SK-N-SH (cell line): Measurements from ENCODE around the gene LARGE1. TPM values are rescaled to one million over a fixed set of nuclear protein-coding genes. Genes with fewer than 3 reads are reported as not detected.

Experiments
- CTCF ChIA-PET: fragments of 300-600, 350-600 bp; formaldehyde crosslinking; extraction: SDS; loops from one replicate; lab custom pipeline; 2021; lab: Yijun Ruan, JAX
- POLR2A ChIA-PET: fragments of 350-600 bp; sonication (Branson Sonifier 250); formaldehyde crosslinking; extraction: SDS; loops from one replicate; lab custom pipeline; 2020; ENCODE audit warnings: antibody characterized with exemption, inconsistent platforms; lab: Yijun Ruan, JAX
- DNase-seq: peaks from one replicate; pipeline ENCODE4 v3.0.0; 2012
- H2AFZ ChIP-seq: fragments of 200-600 bp; sonication (generic); 2 replicates; pipeline ENCODE4 v1.8.1; 2016; ENCODE audit warnings: antibody characterized with exemption, mild to moderate bottlenecking, low read depth
- H3F3A ChIP-seq: fragments of 200-600 bp; sonication (generic); replicated peaks from 2 replicates; pipeline ENCODE3; 2016; ENCODE audit warnings: antibody characterized with exemption, mild to moderate bottlenecking; ENCODE audit not compliant: insufficient read depth
- H3K27ac ChIP-seq, 2 experiments: fragments of 200-500 bp in 1 of 2; fragments of 200-600 bp in 1 of 2; sonication (Bioruptor generic) in 1 of 2; sonication (generic), shearing (Covaris generic) in 1 of 2; 2 replicates each; pipeline versions ENCODE4 v1.5.1 to v1.6.1; 2014 to 2016; ENCODE audit warnings: low read depth in 2 of 2, inconsistent platforms in 1 of 2, low read length in 1 of 2, mild to moderate bottlenecking in 1 of 2, mixed read lengths in 1 of 2
- H3K27me3 ChIP-seq: fragments of 200-600 bp; sonication (generic), shearing (Covaris generic); 2 replicates; pipeline ENCODE4 v1.6.1; 2016; ENCODE audit warnings: mixed run types; ENCODE audit not compliant: insufficient read depth
- H3K36me3 ChIP-seq, 2 experiments: fragments of 200-500 bp in 1 of 2; fragments of 200-600 bp in 1 of 2; sonication (Bioruptor generic) in 1 of 2; sonication (generic) in 1 of 2; replicated peaks in 1 of 2; 2 replicates each; pipeline versions ENCODE3 to v1.5.1; 2014 to 2016; ENCODE audit warnings: low read length in 1 of 2, mild to moderate bottlenecking in 1 of 2; ENCODE audit not compliant: insufficient read depth in 2 of 2, control insufficient read depth in 1 of 2
- H3K4me1 ChIP-seq, 2 experiments: fragments of 200-500 bp in 1 of 2; fragments of 200-600 bp in 1 of 2; sonication (Bioruptor generic) in 1 of 2; sonication (generic), shearing (Covaris generic) in 1 of 2; 2 replicates each; pipeline versions ENCODE4 v1.5.1 to v1.6.1; 2014 to 2016; ENCODE audit warnings: low read depth in 1 of 2, low read length in 1 of 2, mixed run types in 1 of 2; ENCODE audit not compliant: insufficient read depth in 2 of 2, control insufficient read depth in 1 of 2
- H3K4me2 ChIP-seq: fragments of 200-600 bp; sonication (generic), shearing (Covaris generic); 2 replicates; pipeline ENCODE4 v1.6.1; 2017; ENCODE audit warnings: mixed run types
- H3K4me3 ChIP-seq, 2 experiments: fragments of 200-500 bp in 1 of 2; fragments of 200-600 bp in 1 of 2; sonication (Bioruptor generic) in 1 of 2; sonication (generic), shearing (Covaris generic) in 1 of 2; 2 replicates each; pipeline versions ENCODE4 v1.5.1 to v1.8.1; 2014 to 2016; ENCODE audit warnings: low read depth in 2 of 2, inconsistent platforms in 1 of 2, low read length in 1 of 2, mild to moderate bottlenecking in 1 of 2, mixed read lengths in 1 of 2, moderate library complexity in 1 of 2
- H3K79me2 ChIP-seq: fragments of 200-600 bp; sonication (generic); 2 replicates; pipeline ENCODE4 v1.8.1; 2017; ENCODE audit warnings: mild to moderate bottlenecking; ENCODE audit not compliant: insufficient read depth
- H3K9ac ChIP-seq: fragments of 200-600 bp; sonication (generic); 2 replicates; pipeline ENCODE4 v1.6.1; 2017; ENCODE audit warnings: mixed run types
- H3K9me2 ChIP-seq: fragments of 200-600 bp; sonication (generic); 2 replicates; pipeline ENCODE4 v1.6.1; 2017; ENCODE audit warnings: mixed run types
- H3K9me3 ChIP-seq: fragments of 200-600 bp; sonication (generic); 2 replicates; pipeline ENCODE4 v1.6.1; 2017; ENCODE audit warnings: mixed run types, mild to moderate bottlenecking, moderate library complexity
- H4K20me1 ChIP-seq: fragments of 200-600 bp; sonication (generic); 2 replicates; pipeline ENCODE4 v1.6.1; 2017; ENCODE audit warnings: mild to moderate bottlenecking, mixed run types; ENCODE audit not compliant: insufficient read depth
- CHD2 ChIP-seq: fragments of 150-350 bp; IDR thresholded peaks from 2 replicates; pipeline ENCODE4 v1.6.1; 2018; ENCODE audit warnings: low read length; ENCODE audit not compliant: partially characterized antibody
- EP300 ChIP-seq, 2 experiments: IDR thresholded peaks; 2 replicates each; pipeline versions ENCODE4 v1.4.0 to v1.6.1; 2012; ENCODE audit warnings: borderline replicate concordance in 1 of 2, low read depth in 1 of 2, low read length in 1 of 2
- MEF2A ChIP-seq: IDR thresholded peaks from 2 replicates; pipeline ENCODE4 v1.4.0; 2012; ENCODE audit warnings: low read depth, borderline replicate concordance
- NFIC ChIP-seq: IDR thresholded peaks from 2 replicates; pipeline ENCODE4 v1.4.0; 2012; ENCODE audit warnings: borderline replicate concordance
- RAD21 ChIP-seq: IDR thresholded peaks from 2 replicates; pipeline ENCODE4 v1.6.1; 2012; ENCODE audit warnings: mild to moderate bottlenecking, low read length
- RCOR1 ChIP-seq: fragments of 150-350 bp; IDR thresholded peaks from 2 replicates; pipeline ENCODE4 v1.6.1; 2017; ENCODE audit warnings: antibody characterized with exemption, low read length
- TAF1 ChIP-seq: IDR thresholded peaks from 2 replicates; pipeline ENCODE4 v1.6.1; 2012; ENCODE audit warnings: low read depth, mild to moderate bottlenecking, low read length, moderate library complexity, borderline replicate concordance
- YY1 ChIP-seq: IDR thresholded peaks from 2 replicates; pipeline ENCODE4 v1.4.0; 2012; ENCODE audit warnings: low read depth, mild to moderate bottlenecking
- WGBS: methylation state at CpG from one replicate; pipeline ENCODE4 v1.1.6; 2017; ENCODE audit warnings: low lambda C conversion rate; 5-methylcytosine and 5-hydroxymethylcytosine counted together
- polyA plus RNA-seq, 3 experiments: library from polyadenylated mRNA; depleted of rRNA; stranded (reverse); fragments of >200 nt; gene quantifications; 2 replicates each; pipeline ENCODE4 v1.2.3, GENCODE V29; 2012
- TF ChIP-seq, protein P1 (sequence below): IDR thresholded peaks from 2 replicates; pipeline ENCODE4; 2012
- TF ChIP-seq, protein P2 (sequence below): IDR thresholded peaks from 2 replicates; pipeline ENCODE4 v1.4.0; 2012; ENCODE audit warnings: low read depth
- TF ChIP-seq, protein P3 (sequence below): fragments of 150-350 bp; IDR thresholded peaks from 2 replicates; pipeline ENCODE4 v1.6.1; 2016; ENCODE audit warnings: mild to moderate bottlenecking, low read depth, low read length

Gene LARGE1
- polyA plus RNA-seq, 1 of the 3 experiments (the other 2 are of a cell fraction) = 1.1 TPM

DNA sequence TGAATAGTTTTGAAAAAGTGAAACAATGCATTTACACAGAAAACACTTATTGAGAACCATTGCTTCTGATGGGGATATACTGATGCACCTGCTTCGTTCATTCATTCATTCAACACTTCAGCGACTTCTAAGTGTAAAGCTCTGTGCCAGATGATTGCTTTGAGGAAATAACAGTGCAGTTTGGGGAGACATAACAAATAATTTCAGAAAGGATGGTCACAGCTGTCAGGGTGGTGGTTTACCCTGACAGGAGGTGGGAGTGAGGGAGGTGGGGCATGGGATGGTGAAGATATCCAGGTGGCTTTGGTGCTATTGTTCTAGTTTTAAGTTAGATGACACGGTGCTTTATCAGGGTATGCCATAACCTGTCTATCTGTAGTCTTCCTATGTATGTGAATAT is 344.1 kb downstream of the LARGE1 start:
- no peaks in the 10 kb centered on the region for H3K36me3 ChIP-seq
- H3F3A ChIP-seq = no peaks in the 10 kb centered on the region
- H3K79me2 ChIP-seq = no peaks in the 10 kb centered on the region
- no peaks in the 10 kb centered on the region for H4K20me1 ChIP-seq
- no peaks in the 10 kb centered on the region for H3K4me1 ChIP-seq
- H3K4me3 ChIP-seq = no peak overlapping the region
- H3K9ac ChIP-seq = no peak overlapping the region
- TF ChIP-seq NFIC = no peak
- no peak for TF ChIP-seq TAF1
- no peak for TF ChIP-seq CHD2
- TF ChIP-seq, protein P1, sequence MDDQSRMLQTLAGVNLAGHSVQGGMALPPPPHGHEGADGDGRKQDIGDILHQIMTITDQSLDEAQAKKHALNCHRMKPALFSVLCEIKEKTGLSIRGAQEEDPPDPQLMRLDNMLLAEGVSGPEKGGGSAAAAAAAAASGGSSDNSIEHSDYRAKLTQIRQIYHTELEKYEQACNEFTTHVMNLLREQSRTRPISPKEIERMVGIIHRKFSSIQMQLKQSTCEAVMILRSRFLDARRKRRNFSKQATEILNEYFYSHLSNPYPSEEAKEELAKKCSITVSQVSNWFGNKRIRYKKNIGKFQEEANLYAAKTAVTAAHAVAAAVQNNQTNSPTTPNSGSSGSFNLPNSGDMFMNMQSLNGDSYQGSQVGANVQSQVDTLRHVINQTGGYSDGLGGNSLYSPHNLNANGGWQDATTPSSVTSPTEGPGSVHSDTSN = no peak
- CTCF ChIA-PET = interaction anchor here (0.7 to 2.4 kb wide), 5 partner anchors 11 to 348 kb away, joined by 3 to 14 read pairs (median 3); no protein-coding TSS in a partner anchor
- POLR2A ChIA-PET = no interaction called here
- WGBS = 36% methylated on average over 3 of the region's 3 CpGs
- no peaks in the 10 kb centered on the region for H3K9me2 ChIP-seq
- no peak for DNase-seq
- H2AFZ ChIP-seq = no peak overlapping the region
- no peaks in the 10 kb centered on the region for H3K9me3 ChIP-seq
- H3K27ac ChIP-seq = no peak overlapping the region
- H3K4me2 ChIP-seq = no peak overlapping the region
- H3K27me3 ChIP-seq = no peaks in the 10 kb centered on the region

DNA sequence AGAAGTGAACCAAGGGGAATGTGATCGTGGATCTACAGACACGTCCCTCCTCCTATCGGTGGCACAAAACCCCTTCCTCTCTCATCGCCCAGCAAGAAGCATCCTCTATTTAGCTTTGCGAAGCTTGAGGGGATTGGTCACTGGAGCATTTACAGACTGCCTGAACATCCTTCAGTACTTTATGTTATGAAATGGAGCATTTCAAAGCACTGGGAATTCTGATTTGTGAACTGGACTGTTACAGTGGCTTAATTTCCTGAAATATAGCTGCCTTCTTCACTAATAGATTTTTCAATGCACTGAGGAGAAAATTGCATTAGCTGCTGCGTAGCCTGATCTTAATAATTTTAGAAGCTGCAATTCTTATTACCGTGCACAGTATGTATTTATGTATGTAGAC is 344.5 kb downstream of the LARGE1 start:
- no peaks in the 10 kb centered on the region for H3K4me1 ChIP-seq
- no peaks in the 10 kb centered on the region for H3K36me3 ChIP-seq
- DNase-seq = no peak
- H3K4me2 ChIP-seq = no peak overlapping the region
- no peak for TF ChIP-seq YY1
- no peak for TF ChIP-seq EP300 (IDR thresholded peaks at IDR 0.05; ENCODE audit: borderline replicate concordance in 1 of 2, low read depth in 1 of 2, low read length in 1 of 2)
- no peak for TF ChIP-seq RAD21
- TF ChIP-seq CHD2 = no peak
- TF ChIP-seq MEF2A = no peak
- no peak for TF ChIP-seq RCOR1
- TF ChIP-seq, protein P2, sequence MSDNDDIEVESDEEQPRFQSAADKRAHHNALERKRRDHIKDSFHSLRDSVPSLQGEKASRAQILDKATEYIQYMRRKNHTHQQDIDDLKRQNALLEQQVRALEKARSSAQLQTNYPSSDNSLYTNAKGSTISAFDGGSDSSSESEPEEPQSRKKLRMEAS = no peak
- TF ChIP-seq, protein P3, sequence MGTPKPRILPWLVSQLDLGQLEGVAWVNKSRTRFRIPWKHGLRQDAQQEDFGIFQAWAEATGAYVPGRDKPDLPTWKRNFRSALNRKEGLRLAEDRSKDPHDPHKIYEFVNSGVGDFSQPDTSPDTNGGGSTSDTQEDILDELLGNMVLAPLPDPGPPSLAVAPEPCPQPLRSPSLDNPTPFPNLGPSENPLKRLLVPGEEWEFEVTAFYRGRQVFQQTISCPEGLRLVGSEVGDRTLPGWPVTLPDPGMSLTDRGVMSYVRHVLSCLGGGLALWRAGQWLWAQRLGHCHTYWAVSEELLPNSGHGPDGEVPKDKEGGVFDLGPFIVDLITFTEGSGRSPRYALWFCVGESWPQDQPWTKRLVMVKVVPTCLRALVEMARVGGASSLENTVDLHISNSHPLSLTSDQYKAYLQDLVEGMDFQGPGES = no peak
- H3F3A ChIP-seq = no peaks in the 10 kb centered on the region
- no peak overlapping the region for H3K4me3 ChIP-seq
- 53% methylated on average over 7 of the region's 7 CpGs for WGBS
- H3K79me2 ChIP-seq = no peaks in the 10 kb centered on the region
- ChIA-PET CTCF (interaction anchor here (0.7 to 2.4 kb wide), 7 partner anchors 8 to 348 kb away, joined by 3 to 14 read pairs (median 3); no protein-coding TSS in a partner anchor), POLR2A (no interaction called here)
- H3K9ac ChIP-seq = no peak overlapping the region
- H3K27me3 ChIP-seq = no peaks in the 10 kb centered on the region
- H4K20me1 ChIP-seq = no peaks in the 10 kb centered on the region
- H3K9me3 ChIP-seq = no peaks in the 10 kb centered on the region
- H2AFZ ChIP-seq = no peak overlapping the region
- no peaks in the 10 kb centered on the region for H3K9me2 ChIP-seq
- no peak overlapping the region for H3K27ac ChIP-seq
